GM12874 (cell line): Measurements from ENCODE around the gene IFI30.

ENCODE experiments used
- CTCF ChIP-seq: IDR thresholded peaks from 2 replicates; pipeline ENCODE4 v1.5.1; 2011; ENCODE audit warnings: low read depth, mild to moderate bottlenecking, control low read depth, low read length, moderate library complexity; ENCODE audit not compliant: insufficient read depth

IFI30 gene

GRCh38 chr19:18160493-18160970 is 13.1 kb upstream of the IFI30 start:
- TF ChIP-seq CTCF: no peak

GRCh38 chr19:18160971-18161635 is 12.5 kb upstream of the IFI30 start:
- TF ChIP-seq CTCF: peak; percentile 69

GRCh38 chr19:18161636-18162002 is 12.0 kb upstream of the IFI30 start:
- TF ChIP-seq CTCF: no peak

GRCh38 chr19:18164072-18164471 is 9.5 kb upstream of the IFI30 start:
- no peak for TF ChIP-seq CTCF

DNA sequence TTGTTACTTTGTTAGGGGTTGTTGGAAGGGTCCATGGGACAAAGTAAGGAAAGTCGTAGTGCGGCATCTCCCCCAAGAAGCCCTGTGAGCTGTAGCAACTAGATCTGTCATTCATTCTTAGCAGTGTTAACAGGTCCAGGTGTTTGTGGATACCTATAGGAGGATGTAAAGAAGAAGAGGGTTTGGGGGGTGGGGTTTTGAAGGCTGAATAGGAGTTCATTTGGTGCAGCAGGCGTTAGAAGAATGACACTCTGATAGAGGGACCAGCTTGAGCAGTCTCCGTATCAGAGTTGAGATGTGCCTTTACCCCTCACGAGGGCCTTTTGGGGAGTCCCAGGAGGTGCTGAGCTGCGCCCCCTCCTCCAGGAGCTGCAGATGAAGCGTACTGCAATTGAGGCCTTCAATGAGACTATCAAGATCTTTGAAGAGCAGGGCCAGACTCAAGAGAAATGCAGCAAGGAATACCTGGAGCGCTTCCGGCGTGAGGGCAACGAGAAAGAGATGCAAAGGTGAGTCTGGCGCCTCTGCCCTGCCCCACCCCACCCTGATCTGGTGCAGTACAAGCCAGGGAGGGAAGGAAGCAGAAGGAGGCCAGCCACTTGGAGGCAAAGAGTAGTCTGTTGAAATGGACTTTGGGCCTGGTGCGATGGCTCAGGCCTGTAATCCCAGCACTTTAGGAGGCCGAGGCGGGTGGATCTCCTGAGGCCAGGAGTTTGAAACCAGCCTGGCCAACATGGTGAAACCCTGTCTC is 7.6 kb upstream of the IFI30 start:
- no peak for TF ChIP-seq CTCF

DNA sequence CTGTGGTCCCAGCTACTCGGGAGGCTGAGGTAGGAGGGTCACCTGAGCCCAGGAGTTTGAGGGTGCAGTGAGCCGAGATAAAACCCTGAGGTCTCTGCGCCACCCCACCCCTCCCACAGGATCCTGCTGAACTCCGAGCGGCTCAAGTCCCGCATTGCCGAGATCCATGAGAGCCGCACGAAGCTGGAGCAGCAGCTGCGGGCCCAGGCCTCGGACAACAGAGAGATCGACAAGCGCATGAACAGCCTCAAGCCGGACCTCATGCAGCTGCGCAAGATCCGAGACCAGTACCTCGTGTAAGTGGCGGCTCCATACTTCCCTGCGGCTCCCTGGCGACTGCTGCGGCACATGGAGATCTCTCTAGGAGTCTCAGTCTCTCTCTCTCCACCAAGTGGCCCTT is 6.6 kb upstream of the IFI30 start:
- no peak for TF ChIP-seq CTCF

GRCh38 chr19:18167975-18168645 is 5.5 kb upstream of the IFI30 start:
- peak; percentile 91 for TF ChIP-seq CTCF
